HG03439 (cell line): ENCODE results near the gene BMPR1A.

Source experiments
- ATAC-seq: cut with Tn5 transposase; IDR thresholded peaks from one replicate; pipeline ENCODE4 v1.9.1; 2021; ENCODE audit warnings: mild to moderate bottlenecking, moderate library complexity; ENCODE audit not compliant: unreplicated experiment

Gene BMPR1A

DNA sequence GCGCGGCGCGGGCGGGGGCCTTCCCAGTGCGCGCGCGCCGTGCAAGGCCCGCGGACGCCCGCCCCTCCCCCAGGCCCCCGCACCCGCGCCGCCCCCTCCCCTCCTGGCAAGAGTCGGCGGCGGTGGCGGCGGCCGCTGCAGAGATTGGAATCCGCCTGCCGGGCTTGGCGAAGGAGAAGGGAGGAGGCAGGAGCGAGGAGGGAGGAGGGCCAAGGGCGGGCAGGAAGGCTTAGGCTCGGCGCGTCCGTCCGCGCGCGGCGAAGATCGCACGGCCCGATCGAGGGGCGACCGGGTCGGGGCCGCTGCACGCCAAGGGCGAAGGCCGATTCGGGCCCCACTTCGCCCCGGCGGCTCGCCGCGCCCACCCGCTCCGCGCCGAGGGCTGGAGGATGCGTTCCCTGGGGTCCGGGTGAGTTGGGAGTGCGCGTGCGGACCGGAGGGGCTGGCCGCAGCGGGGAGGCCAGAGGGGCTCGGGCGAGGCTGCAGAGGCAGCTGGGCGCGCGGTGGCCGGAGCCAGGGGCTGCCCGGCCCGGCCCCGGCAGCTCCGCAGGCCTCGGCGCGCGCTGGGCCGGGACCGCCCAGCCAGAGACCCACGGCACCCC, at the start of gene BMPR1A:
Gene BMPR1A, plus strand, starts transcription at position 109 of the 602 bp plus-strand sequence. CDS start 119,400 bp downstream, outside the sequence.
- peak; percentile 34 for ATAC-seq

DNA sequence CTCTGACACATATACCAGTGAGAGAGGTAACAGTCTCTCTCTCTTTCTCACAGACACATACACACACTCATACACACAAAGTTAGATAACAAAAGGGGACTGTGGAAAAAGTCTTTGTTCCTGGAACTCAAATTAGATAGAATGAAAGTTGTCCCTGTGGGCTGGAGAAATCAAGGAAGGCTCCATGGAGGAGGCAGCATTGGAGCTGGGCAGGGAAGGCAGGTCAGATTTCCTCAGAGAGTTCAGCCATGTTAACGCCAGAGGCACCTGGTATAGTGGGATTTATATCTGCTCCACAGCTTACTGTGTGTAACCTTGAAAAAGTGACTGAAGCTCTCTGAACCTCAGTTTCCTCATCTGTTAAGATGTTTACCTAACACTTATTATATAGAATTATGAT, 49.4 kb upstream of the BMPR1A start:
- ATAC-seq = no peak

DNA sequence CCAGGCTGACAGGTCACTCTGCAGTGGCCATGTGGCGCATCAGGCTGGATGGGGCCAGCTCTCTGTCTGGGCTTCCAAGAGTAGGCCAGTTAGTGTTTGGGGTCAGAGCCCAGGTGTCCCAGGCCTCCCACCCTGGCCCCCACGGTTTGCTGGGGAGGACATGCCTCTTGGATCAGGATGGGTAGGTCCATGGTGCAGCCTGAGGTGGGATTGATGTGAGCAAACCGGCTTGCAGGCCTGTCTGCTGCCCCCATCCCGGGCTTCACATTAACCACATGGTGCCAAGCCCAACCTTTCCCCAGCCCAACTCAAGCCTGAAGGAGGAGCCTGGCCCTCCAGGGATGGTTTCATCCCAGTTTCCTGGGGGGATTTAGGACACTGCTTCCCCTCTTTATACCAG, 48.9 kb upstream of the BMPR1A start:
- no peak for ATAC-seq

DNA sequence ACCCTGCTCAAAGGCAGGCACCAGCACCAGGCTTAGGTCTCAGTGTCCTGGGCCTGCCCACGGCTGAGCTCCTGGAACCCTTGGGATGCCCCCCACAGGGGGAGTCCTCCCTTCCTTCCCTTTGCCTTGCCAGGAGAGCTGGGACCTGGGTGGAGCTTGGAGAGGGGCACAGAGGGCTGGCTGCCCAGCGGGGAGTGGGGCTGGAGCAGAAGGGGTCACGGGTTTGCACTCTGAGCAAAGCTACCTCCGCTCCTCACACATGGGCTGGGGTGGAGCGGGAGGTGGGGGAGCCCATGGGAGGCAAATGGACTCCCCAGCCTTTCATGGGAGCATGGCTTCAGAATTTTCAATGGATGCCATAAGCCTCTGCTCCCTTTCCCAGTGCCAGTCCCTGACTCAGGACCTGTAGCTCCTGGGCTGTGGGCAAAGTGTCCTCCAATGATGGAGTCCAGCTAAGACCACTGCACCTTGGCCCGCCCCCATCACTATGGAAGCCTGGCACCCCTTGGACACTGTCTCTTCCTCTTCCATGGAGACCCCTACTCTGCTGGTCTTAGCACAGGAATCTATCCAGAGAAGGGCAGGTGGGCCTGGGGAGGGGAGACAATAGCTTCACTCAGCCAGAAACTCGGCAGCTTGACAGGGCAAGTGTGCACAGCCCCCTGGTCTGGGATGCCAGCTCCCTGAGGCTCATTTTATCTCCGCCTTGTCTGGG, 48.2 kb upstream of the BMPR1A start:
- no peak for ATAC-seq

DNA sequence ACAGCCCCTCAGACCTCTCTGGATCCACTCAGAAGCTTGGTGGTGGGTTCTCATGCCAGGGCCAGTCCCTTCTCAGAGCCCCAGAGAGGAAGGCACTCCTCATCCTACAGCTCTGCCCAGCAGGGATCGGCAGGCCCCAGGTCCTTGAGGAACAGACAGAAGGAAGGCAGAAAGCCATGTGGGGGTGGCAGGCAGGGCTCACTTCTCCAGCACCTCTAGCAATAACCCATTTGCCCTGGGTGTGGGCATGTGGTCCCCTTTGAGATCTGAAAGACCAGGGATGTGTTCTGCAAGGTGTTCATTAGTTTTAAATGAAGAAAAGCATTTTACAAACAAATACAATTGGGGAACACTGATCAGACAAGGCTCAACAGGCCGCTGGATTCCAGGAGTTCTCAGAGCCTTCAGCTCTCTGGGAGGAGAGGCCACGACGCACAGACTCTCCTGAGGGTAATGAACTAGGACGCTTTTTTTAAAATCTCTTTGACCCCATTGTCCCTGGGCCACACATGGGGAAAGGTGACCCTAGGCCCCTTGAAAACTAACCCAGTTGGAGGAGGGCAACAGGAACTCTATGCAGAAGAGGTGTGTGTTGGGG, 47.5 kb upstream of the BMPR1A start:
- no peak for ATAC-seq

DNA sequence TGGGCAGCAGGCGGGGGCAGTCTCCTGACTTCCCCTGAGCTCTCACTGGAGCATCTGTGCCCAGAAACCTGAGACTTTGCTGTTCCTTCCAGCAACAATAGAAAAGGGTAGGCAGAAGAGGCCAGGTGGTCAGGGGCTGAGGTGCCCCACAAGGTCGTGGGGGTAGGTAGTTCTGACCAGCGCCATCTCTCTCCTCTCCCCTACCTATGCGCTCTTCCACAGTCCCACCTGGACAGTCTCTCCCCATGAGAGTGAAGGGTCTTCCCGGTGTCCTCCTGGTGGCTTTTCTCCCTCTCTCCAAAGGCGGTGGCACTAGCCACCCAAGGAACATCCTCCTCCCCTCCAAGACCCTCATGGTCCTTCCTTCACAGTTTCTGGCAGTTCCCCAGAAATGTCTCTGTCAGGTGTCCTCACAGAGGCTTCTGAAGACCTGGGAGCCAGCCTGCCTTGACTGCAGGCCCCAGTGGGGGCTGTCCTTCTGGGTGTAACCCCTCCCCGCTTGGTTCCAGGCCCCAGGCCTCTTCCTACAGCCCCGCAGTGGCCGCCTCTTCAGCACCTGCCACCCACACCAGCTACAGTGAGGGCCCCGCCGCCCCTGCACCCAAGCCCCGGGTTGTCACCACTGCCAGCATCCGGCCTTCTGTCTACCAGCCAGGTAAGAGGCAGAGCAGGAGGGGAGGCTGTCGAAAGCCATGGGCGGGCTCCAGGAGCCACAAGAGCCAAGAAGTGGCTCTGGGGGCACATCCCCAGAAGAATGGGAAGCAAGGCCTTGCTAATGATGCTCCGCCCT, 46.8 kb upstream of the BMPR1A start:
- no peak for ATAC-seq

DNA sequence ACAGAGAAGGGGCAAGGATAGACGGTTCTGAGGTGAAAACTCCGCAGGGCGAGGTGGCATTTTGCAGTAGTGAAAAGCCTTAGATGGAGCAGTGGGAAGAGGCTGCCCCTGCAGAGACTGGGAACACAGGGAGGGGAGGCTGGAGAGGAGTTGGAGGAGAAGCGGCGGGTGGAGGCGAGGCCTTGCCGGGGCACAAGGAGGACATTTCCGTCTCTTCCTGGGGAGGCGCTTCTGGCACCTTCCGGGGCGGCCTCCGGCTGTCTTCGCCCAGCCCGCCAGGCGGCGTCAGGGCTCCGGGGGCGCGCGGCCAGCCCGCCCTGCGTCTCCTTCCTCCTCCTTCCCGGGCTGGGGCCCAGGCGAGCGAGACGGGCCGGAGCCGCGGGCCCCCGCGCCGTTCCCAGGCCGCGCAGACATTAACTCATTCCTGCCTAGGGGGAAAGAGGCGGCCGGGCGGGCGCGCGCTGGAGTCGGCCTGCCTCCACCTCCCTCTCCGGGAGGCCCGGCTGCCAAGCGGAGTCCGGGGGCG, 45.4 kb upstream of the BMPR1A start:
- peak; percentile 76 for ATAC-seq

DNA sequence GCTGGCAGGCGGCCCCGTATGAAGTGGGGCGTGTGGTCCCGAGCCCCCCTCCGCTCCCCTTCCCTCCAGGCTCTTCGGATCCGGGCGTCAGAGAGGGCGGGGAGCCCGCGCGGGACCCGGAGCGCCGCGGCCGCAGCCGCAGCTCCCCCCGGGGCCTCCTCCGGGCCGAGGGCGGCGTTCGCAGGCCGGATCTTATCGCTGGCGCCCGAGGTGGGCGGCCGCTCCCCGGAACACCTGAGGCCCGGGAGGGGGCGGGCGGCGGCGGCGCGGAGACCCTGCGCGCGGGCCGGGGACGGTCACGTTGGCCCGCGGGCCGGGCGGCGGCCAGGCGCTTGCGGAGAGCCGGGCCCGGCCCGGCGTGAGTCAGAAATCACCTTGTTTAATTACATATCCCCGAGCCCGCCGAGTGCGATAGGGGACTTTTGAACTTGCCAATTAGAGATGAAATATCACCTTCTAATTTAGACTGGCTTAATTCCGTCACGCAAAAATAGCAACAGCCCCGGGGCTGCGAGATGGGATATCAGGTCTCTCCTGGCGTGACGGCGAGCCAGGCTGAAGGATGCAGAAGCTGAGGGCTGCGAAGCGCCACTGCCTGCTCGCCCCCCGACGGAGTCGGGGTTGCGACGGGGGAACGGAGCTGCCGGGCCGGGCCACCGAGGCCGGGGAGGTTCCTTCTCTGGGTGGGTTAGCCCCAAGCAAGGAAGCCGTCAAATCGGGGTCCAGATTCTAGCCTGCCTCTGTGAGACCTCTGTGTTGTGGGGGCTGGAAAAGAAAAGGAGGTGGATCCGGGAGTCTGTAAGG, 44.7 kb upstream of the BMPR1A start:
- ATAC-seq = peak; percentile 47

DNA sequence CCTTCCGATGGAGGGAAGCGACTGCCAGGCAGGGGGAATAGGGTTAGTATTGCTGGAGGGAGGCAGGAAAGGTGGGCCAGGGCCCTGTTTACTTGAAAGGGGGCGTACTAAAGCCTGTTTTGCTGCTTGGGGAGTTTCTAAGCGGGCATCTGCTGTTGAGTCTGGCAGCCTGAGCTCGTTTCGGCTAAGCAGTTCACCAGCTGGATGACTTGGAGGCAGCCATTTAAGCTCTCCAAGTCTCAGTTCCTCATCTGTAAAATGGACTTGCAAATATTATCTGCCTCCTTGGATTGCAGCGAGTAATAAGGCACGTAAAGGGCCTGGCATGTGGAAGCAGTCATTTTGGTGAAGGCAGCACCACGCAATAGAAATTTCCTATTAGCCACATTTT, 44.1 kb upstream of the BMPR1A start:
- ATAC-seq = peak; percentile 26

DNA sequence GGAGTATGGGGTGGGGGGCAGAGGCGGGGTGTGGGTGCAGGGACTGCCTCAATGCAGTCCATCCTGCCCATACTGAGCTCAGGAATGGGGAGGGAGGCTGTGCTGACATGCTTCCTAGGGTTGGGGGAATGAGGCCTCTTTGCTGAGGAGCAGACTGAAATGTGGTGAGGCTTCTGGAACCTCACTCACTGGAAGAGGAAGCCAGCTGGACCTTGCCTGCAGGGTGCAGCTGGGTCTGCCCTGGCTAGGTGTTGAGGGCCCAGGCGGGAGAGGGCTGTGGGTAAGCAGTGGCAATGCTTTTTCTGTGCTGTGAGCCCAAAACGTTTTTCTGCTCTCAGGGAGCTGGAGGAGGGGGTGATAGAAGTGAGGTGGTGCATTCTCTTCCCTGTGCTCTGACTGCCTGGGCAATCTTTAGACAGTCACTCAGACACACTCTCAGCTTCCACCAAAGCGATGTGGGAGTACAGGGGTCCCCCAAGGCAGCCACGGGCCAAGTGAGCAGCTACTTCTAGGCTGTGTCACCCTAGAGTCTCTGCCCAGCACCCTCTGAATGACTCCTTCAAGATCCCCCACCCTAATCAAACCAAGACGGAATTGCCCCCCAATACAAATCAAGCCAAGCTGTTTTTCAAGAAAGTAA, 41.1 kb upstream of the BMPR1A start:
- ATAC-seq = no peak

DNA sequence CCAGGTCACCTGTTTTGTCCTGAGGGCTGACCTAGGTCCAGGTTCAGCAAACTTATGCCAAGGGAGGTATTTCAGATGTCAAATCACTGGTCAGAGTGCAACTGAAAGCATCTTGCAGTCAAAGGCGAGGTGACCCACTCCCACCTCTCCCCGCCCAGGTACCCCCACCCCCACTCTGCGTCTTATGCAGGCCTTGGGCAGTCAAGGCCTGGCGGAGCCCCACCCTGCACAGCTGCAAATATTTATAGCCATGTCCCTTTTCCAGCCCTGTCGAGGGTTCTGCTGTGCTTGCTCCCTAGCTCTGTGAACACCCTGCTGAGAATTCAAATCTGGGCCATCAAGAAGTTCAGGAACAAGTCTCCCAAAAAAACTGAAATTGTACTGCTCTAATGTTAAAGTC, 40.6 kb upstream of the BMPR1A start:
- no peak for ATAC-seq

DNA sequence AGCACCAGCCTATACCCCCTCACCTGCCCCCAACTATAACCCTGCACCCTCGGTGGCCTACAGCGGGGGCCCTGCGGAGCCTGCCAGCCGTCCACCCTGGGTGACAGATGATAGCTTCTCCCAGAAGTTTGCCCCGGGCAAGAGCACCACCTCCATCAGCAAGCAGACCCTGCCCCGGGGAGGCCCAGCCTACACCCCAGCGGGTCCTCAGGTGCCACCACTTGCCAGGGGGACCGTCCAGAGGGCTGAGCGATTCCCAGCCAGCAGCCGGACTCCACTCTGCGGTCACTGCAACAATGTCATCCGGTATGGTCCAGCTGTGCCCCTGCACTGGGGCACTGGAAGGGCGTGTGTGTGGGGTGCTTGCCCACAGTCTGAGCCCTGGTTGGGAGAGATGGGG, 40.0 kb upstream of the BMPR1A start:
- ATAC-seq = no peak

DNA sequence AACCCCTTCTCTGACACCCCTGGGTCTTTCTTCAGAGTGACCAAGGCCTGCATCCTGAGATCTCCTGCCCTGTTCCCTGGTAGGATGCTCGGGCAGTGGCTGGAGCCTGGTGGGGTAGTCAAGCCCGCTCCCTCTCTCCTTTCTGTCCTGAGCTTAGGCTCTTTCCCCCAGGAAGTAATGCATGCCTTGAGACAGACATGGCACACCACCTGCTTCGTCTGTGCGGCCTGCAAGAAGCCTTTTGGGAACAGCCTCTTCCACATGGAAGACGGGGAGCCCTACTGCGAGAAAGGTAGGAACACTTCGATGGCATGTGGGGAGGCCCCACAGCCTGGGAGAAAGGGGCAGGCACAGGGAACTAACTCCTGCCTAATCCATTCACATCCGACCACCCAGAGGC, 37.9 kb upstream of the BMPR1A start:
- ATAC-seq = no peak

DNA sequence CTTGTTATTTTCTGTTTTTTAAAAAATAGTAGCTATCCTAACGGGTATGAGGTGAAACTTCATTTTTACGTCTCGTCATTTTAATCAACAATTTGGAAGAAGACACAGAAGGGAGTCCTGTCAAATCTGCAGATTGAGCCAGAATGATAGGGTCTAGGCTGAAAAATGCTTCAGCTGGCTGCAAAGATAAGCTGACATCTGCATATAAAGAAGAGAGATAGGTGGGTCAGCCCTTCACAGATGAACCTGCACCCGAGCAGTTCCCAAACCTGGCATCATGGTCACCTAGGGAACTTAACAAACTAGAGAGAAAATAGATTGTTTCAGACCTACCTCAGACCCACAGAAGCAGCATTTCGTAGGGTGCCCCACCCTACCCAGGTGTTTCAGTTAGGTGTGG, 35.2 kb upstream of the BMPR1A start:
- no peak for ATAC-seq

DNA sequence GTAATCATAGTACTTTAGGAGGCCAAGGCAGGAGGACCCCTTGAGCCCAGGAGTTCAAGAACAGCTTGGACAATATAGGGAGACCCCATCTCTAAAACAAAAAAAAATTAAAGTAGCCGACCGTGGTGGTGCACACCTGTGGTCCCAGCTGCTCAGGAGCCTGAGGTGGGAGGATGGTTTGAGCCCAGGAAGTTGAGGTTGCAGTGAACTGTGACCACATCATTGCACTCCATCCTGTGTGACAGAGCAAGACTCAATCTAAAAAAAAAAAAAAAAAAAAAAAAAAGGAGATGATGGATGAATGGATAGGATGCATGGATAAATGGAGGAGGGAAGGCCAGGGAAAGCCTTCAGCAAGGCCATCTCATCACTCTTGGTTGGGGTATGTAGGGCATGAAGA, 33.4 kb upstream of the BMPR1A start:
- ATAC-seq = no peak

DNA sequence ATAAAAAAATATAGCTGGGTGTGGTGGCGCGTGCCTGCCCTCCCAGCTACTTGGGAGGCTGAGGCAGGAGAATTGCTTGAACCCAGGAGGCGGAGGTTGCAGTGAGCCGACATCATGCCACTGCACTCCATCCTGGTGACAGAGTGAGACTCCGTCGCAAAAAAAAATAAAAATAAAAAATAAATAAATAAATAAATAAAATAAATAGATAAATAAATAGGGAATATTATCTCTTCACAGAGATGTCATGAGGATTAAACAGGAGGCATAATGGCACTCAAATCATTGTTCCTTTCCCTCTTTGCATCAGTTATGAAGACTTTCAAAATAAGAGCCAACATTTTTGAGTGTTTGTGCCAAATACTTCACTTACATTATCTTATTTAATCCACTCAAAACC, 32.0 kb upstream of the BMPR1A start:
- ATAC-seq = no peak

DNA sequence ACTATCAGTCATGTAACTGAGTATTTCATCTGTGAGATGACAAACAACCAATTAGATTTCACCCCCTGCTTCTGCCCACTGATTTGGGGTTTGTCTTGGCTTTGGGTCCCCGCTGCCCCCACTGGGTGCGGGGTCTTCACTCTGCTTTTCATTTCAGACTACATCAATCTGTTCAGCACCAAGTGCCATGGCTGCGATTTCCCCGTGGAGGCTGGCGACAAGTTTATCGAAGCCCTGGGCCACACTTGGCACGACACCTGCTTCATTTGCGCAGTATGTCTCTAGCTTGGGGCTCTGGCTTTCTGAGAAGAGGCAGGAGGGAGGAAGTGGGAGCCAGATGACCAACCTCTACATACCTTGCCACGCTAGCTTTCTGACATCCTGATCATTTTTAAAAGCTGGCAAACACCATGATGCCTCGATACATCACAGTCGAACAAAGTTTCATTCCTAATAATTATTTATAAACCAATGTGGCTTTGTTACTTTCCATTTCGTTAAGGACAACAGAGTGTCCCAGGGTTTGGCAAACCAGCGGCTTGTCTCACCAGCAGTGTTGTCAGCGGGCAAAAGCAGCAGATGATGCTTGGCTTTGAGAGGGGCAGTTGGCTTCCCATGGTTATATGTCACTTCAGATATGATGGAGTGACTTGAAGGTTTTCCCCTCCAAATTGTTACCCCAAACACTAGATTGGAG, 30.3 kb upstream of the BMPR1A start:
- ATAC-seq = no peak

DNA sequence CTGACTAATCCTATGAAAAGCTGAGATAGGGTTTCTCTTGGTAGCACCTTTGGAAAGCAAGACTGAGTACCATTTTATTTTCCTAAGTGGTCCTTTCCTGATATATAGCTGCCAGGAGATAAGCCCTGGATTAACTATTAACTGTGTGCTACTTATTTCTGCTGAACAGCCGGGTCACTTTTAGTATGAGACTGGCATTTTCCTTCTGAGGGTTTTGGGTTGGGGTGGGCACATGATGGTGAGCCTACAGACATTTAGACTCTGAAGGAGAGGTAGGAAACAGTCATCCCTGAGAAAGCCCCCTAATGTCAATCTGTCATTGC, 29.8 kb upstream of the BMPR1A start:
- ATAC-seq = no peak

DNA sequence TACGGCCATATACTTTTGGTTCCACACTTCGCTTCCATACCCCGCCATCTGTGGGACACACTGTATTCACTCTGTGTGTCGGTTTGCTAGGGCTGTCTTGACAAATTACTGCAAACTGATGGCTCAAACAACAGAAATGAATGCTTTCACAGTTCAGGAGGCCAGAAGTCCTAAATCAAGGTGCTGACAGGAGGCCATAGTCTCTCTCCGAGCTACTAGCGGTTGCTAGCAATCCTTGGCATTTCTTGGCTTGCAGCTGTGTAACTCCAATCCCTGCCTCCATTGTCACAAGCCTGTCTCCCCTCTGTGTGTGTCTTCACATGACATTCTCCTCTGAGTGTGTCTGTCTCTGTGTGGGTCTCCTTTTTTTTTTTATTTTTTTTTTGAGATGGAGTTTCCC, 28.9 kb upstream of the BMPR1A start:
- no peak for ATAC-seq

DNA sequence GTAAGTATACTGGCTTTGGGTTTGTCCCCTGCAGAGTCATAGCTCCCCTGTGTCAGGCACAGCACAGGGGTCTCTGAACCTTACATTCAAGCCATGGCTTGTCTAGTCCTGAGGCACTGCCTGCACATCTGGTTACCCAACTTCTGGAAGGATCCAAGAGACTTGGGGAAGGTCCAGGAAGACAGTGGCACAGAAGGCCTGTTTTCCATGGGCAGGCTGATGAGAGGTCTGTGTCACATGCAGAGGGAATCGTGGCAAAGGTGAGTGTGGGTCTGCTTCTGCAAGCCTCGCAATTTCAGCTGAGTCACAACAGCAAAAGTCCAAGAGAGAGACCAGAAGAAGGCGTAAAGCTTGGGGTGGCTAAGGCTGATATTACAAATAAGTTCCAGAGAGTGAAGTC, 28.4 kb upstream of the BMPR1A start:
- ATAC-seq = no peak
